Stimulated activated CD8-positive, alpha-beta memory T cell treated with anti-CD3 and anti-CD28 coated beads, Interleukin-2, amount 100 ng/mL, for 1 hour (primary cell): ENCODE data around the gene SPDYC.

Source experiments
- DNase-seq, 2 donors: peaks; one replicate each; pipeline ENCODE4 v3.0.0-alpha.2; 2020; ENCODE audit warnings: low read depth in 2 of 2

Gene SPDYC

DNA sequence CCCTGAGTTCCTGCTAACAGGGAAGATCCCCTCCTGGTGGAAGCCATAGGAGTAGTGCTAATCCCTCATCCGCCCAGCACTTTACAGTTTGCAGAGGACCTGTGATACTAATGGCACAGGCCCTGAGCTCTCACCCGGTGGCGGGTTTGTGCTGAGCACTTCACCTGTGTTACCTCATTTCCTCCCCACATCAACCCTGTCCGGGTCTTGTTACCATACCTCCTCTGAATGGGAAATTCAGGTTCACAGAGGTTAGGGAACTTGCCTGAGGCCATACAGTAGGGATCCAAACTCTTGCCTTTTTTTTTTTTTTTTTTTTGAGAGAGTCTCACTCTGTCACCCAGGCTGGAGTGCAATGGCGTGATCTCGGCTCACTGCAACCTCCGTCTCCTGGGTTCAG, 36.9 kb downstream of the SPDYC start:
- DNase-seq: no peak

GRCh38 chr11:65207918-65208784, 38.1 kb downstream of the SPDYC start:
- no peak for DNase-seq

DNA sequence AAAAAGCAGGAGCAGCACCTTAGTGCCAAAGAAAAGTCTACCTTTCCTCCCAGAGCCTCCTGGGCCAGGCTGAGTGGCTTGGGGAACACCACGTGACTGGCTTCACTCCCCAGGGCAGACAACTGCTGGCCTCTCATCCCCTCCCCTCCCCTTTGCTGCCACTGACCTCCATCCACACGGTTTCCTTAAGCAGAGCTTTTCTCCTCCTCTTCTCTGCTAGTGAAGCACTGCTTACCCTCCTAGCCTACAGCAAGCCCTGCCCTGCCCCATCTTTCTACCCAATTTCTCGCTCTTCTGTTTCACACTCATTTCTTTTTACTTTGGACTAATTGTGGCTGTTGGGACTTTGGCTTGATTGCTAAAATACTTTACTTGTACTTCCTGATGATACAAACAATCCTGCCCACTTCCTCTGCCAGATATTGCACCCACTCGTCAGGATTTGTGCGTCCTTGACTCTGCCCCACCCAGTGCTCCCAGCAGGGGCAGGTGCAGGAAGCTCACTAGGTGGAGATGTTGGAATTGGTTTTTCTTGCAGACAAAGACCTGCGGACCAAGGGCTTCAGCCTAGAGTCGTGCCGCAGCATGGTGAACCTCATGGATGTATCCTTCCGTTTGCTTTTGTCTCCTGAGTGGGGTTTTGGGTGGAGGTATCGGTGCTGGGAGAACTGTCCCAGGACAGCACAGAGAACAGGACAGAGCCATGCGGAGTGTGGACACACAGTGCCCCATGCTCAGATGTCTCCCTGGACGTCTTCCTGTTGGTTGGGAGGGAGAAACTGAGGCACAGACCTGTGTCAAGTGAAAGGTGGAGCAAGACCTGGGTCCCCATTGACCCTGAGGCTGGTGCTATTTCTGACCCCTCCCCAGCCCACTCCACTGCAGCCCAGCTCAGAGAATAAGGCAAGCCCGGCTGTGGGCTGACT, 39.0 kb downstream of the SPDYC start:
- no peak for DNase-seq

GRCh38 chr11:65209711-65210360, 39.8 kb downstream of the SPDYC start:
- DNase-seq: no peak

GRCh38 chr11:65210361-65210731, 40.3 kb downstream of the SPDYC start:
- DNase-seq: no peak

DNA sequence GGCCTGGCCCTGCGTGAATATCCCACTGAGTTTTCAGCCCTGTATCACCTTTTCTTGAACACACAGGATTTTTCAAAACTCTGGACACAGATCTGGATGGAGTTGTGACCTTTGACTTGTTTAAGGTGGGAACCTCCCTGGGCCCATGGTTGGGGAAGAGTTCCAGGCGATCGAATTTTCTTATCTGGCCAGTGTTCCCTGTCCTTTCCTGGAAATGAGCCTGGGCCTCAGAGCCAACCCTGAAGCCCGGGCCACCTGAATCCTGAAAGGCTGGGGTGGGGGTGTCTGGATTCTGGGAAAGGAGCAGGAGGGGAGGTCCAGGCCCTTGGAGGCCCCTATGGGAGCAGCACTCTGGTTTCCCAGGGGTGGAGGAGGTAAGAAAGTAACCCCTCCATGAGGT, 40.7 kb downstream of the SPDYC start:
- DNase-seq: no peak

DNA sequence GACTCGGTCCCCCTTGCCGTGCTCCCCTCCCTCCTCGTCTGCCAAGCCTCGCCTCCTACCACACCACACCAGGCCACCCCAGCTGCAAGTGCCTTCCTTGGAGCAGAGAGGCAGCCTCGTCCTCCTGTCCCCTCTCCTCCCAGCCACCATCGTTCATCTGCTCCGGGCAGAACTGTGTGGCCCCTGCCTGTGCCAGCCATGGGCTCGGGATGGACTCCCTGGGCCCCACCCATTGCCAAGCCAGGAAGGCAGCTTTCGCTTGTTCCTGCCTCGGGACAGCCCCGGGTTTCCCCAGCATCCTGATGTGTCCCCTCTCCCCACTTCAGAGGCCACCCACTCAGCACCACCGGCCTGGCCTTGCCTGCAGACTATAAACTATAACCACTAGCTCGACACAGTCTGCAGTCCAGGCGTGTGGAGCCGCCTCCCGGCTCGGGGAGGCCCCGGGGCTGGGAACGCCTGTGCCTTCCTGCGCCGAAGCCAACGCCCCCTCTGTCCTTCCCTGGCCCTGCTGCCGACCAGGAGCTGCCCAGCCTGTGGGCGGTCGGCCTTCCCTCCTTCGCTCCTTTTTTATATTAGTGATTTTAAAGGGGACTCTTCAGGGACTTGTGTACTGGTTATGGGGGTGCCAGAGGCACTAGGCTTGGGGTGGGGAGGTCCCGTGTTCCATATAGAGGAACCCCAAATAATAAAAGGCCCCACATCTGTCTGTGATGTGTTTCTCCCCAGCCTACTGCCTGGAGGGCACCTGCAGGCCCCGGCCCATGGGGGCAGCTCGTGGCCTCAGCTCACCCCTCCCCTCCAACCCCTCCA, 41.5 kb downstream of the SPDYC start:
- no peak for DNase-seq

- no peak for DNase-seq
These were observed 42.3 kb downstream of the SPDYC start for GRCh38 chr11:65212226-65212801.

DNA sequence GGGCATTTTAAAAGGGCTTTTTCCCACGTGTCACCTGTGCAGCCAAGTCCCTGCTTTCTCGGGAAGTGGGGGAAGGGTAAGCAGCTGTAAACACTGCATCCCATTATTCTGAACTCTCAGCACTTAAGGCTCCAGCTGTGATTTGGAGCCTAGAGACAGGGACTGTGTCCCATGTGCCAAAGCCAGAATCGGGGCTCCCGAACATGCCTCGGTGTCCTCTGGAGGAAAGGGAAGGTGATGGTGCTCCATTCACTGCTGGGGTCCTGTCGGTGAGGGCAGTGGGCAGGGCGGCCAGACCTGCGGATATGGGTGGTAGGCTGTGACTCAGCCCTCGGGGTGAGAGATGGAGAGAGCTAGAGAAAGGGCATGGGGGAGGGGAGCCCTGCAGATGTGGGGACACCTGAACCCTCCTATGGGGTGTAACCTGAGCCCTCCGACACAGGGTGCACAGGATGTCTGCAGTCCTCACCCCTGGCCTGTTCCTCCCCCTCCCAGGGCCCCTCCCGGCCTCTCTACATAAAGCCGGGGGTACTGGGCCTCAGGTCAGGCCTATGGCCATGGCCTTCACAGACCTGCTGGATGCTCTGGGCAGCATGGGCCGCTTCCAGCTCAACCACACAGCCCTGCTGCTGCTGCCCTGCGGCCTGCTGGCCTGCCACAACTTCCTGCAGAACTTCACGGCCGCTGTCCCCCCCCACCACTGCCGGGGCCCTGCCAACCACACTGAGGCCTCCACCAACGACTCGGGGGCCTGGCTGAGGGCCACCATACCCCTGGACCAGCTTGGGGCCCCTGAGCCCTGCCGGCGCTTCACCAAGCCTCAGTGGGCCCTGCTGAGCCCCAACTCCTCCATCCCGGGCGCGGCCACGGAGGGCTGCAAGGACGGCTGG, 43.5 kb downstream of the SPDYC start:
- no peak for DNase-seq

GRCh38 chr11:65214212-65214845, 44.3 kb downstream of the SPDYC start:
- no peak for DNase-seq

GRCh38 chr11:65215441-65216076, 45.5 kb downstream of the SPDYC start:
- DNase-seq: no peak

- no peak for DNase-seq
These were observed 46.8 kb downstream of the SPDYC start for GRCh38 chr11:65216830-65217229.

DNA sequence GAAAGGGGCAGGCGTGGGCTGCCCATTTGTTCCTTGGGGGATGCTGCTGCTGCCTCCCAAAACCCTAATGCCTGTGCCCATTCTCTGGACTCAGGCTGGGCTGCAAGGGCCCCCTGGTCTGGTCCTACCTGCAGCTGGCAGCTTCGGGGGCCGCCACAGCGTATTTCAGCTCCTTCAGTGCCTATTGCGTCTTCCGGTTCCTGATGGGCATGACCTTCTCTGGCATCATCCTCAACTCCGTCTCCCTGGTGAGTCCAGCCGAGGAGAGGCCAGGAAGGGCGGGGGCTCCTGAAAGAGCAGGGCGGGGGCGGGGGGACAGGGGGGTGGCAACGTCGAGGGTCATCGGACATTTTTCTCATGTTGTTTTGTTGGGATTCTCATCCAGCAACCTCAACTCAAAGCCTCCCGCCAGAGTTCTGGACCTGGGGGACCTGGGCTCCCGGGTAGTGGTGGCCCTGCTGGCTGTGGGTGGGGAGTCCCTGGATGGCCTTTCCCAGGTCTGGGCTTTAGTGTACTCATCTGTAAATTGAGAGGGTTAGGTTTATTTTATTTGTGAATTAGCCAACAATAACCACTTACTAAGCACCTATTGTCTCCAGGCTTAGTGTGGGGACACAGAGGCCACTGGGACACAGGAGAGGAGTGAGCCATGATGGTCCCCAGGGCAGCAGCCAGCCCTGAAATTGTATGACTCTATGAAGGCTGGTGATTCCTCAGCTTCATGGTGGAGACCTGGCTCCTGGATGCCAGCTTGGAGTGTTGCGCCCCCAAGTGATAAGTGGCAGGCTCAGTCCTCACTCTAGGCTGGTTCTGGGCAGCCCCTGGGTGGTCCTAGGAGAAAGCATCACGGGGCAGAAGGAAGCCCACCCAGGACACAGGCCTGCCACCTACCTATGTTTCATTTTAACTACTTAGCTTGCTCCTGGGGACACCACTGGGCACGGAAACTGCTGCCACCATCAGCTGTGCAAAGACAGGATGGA, 47.7 kb downstream of the SPDYC start:
- DNase-seq: no peak

DNA sequence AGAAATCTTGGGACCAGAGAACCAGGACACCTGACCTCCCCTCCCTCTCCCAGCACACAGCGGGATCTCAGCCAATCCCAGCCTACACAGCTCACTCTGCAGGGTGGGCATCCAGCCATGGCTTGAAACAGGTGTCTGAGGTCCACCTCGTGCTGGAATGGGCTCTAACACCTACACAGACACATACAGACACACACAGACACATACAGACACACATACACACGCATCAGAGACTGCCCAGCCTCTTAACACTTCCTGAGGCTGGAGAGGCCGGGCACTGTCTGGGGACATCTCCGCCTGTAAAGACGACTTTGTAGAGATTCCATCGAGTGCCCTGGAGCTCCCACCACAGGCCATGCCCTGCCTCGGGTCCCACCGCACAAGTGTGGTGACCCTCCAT, 48.4 kb downstream of the SPDYC start:
- no peak for DNase-seq

DNA sequence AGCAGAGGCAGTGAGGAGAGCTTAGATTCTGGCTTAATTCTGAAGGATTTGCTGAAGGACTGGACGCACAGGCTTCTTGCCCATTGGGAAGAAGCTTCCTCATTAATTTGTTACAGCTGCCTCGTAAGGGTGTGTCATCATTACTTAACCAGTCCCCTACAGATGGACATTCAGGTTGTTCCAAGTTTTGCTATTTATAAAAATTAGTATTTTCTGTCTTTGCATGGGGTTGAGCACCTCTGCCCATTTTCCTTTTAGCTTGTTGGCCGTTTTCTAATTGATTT, 49.8 kb downstream of the SPDYC start:
- no peak for DNase-seq

GRCh38 chr11:65221026-65221425, 51.0 kb downstream of the SPDYC start:
- DNase-seq: no peak
